Activated naive CD8-positive, alpha-beta T cell treated with anti-CD3 and anti-CD28 coated beads, Interleukin-2, amount 50 U/mL, for 24 hours (primary cell): ENCODE measurements around the gene BAAT.
A peak's percentile ranks its signal among the peaks of the same experiment; 100 is the strongest.
"Not testable (repeated sequence)": the region's sequence is repeated elsewhere in the genome, so short reads cannot be mapped to it uniquely, and the experiment has no call there.

Experiments
- ATAC-seq: fragments of 150-1000 bp; cut with Tn5 transposase; one replicate; pipeline ENCODE4 v1.10.0; 2021
- DNase-seq: peaks from one replicate; pipeline ENCODE4 v3.0.0; 2021
- H3K27ac Mint-ChIP-seq: one replicate; pipeline ENCODE4 v1.8.0; 2021; ENCODE audit warnings: mild to moderate bottlenecking, mixed read lengths
- H3K27me3 Mint-ChIP-seq: one replicate; pipeline ENCODE4 v1.8.0; 2021; ENCODE audit warnings: mixed read lengths
- H3K36me3 Mint-ChIP-seq: one replicate; pipeline ENCODE4 v1.8.0; 2021; ENCODE audit warnings: low read depth, mixed read lengths
- H3K4me1 Mint-ChIP-seq: one replicate; pipeline ENCODE4 v1.8.0; 2021; ENCODE audit warnings: mixed read lengths
- H3K4me3 Mint-ChIP-seq: one replicate; pipeline ENCODE4 v1.8.0; 2021; ENCODE audit warnings: mild to moderate bottlenecking, moderate library complexity, mixed read lengths
- H3K9me3 Mint-ChIP-seq: one replicate; pipeline ENCODE4 v1.8.0; 2021; ENCODE audit warnings: mixed read lengths

BAAT gene

GRCh38 chr9:101384873-101385536, at the start of gene BAAT:
Gene BAAT (minus strand): TSS chr9:101385006. CDS start chr9:101371404, 13,602 bp downstream.
- not testable (repeated sequence) for H3K4me3 Mint-ChIP-seq, H3K4me1 Mint-ChIP-seq, DNase-seq, H3K27me3 Mint-ChIP-seq, ATAC-seq
- peaks cover 36% of the 10 kb centered on the region for H3K36me3 Mint-ChIP-seq
- peak within 1 kb of the TSS; percentile 21 for H3K27ac Mint-ChIP-seq
- H3K9me3 Mint-ChIP-seq = peaks cover 11% of the 10 kb centered on the region

- Mint-ChIP-seq H3K27ac (no peak overlapping the region), H3K4me1 (no peaks in the 10 kb centered on the region), H3K4me3 (no peak overlapping the region), H3K36me3 (no peaks in the 10 kb centered on the region), H3K9me3 (no peaks in the 10 kb centered on the region), H3K27me3 (peaks cover 21% of the 10 kb centered on the region)
- DNase-seq (no peak), ATAC-seq (no peak)
These were observed 48.4 kb upstream of the BAAT start for GRCh38 chr9:101433229-101433628.

GRCh38 chr9:101432740-101433139, 47.9 kb upstream of the BAAT start:
- Mint-ChIP-seq H3K9me3 (no peaks in the 10 kb centered on the region), H3K4me1 (no peaks in the 10 kb centered on the region), H3K27ac (no peak overlapping the region), H3K4me3 (no peak overlapping the region), H3K36me3 (no peaks in the 10 kb centered on the region), H3K27me3 (peaks cover 21% of the 10 kb centered on the region)
- ATAC-seq (no peak), DNase-seq (no peak)

- Mint-ChIP-seq H3K36me3 (no peaks in the 10 kb centered on the region), H3K27ac (no peak overlapping the region), H3K4me1 (no peaks in the 10 kb centered on the region), H3K9me3 (no peaks in the 10 kb centered on the region), H3K27me3 (peaks cover 18% of the 10 kb centered on the region), H3K4me3 (no peak overlapping the region)
- no peak for ATAC-seq
- no peak for DNase-seq
These were observed 47.4 kb upstream of the BAAT start for GRCh38 chr9:101432171-101432570.

GRCh38 chr9:101429736-101430135, 44.9 kb upstream of the BAAT start:
- ATAC-seq (no peak), DNase-seq (no peak)
- Mint-ChIP-seq H3K9me3 (no peaks in the 10 kb centered on the region), H3K27ac (no peak overlapping the region), H3K36me3 (no peaks in the 10 kb centered on the region), H3K4me1 (no peaks in the 10 kb centered on the region), H3K4me3 (no peak overlapping the region), H3K27me3 (peaks cover 12% of the 10 kb centered on the region)

- DNase-seq = no peak
- H3K4me1 Mint-ChIP-seq = no peaks in the 10 kb centered on the region
- no peak for ATAC-seq
These were observed 44.1 kb upstream of the BAAT start for GRCh38 chr9:101428909-101429308.

GRCh38 chr9:101427957-101428655, 43.3 kb upstream of the BAAT start:
- Mint-ChIP-seq H3K4me1 (no peaks in the 10 kb centered on the region), H3K4me3 (no peak overlapping the region), H3K9me3 (peaks cover 14% of the 10 kb centered on the region), H3K27me3 (peaks cover 12% of the 10 kb centered on the region), H3K36me3 (no peaks in the 10 kb centered on the region), H3K27ac (no peak overlapping the region)
- DNase-seq (no peak), ATAC-seq (no peak)

More at GRCh38 chr9:101428909-101429308, 44.1 kb upstream of the BAAT start:
- Mint-ChIP-seq H3K9me3 (peaks cover 6% of the 10 kb centered on the region), H3K27me3 (peaks cover 12% of the 10 kb centered on the region), H3K4me3 (no peak overlapping the region), H3K36me3 (no peaks in the 10 kb centered on the region), H3K27ac (no peak overlapping the region)

- ATAC-seq (no peak), DNase-seq (no peak)
- Mint-ChIP-seq H3K36me3 (no peaks in the 10 kb centered on the region), H3K27me3 (peaks cover 12% of the 10 kb centered on the region), H3K4me3 (no peak overlapping the region), H3K9me3 (peaks cover 15% of the 10 kb centered on the region), H3K27ac (no peak overlapping the region), H3K4me1 (no peaks in the 10 kb centered on the region)
These were observed 42.6 kb upstream of the BAAT start for GRCh38 chr9:101427358-101427757.

- Mint-ChIP-seq H3K4me1 (no peaks in the 10 kb centered on the region), H3K27me3 (peaks cover 3% of the 10 kb centered on the region), H3K4me3 (no peak overlapping the region), H3K36me3 (peaks cover 7% of the 10 kb centered on the region), H3K27ac (no peak overlapping the region), H3K9me3 (peaks cover 42% of the 10 kb centered on the region)
- no peak for ATAC-seq
- DNase-seq = no peak
These were observed 36.9 kb upstream of the BAAT start for GRCh38 chr9:101421653-101422065.

- no peaks in the 10 kb centered on the region for H3K4me1 Mint-ChIP-seq
- peaks cover 9% of the 10 kb centered on the region for H3K36me3 Mint-ChIP-seq
- DNase-seq = no peak
- H3K27me3 Mint-ChIP-seq = no peaks in the 10 kb centered on the region
- no peak for ATAC-seq
- H3K9me3 Mint-ChIP-seq = peaks cover 49% of the 10 kb centered on the region
- H3K4me3 Mint-ChIP-seq = no peak overlapping the region
- H3K27ac Mint-ChIP-seq = no peak overlapping the region
These were observed 35.1 kb upstream of the BAAT start for GRCh38 chr9:101419863-101420262.

- DNase-seq (no peak), ATAC-seq (no peak)
- H3K27me3 Mint-ChIP-seq = no peaks in the 10 kb centered on the region
- no peak overlapping the region for H3K4me3 Mint-ChIP-seq
- H3K27ac Mint-ChIP-seq = no peak overlapping the region
- H3K36me3 Mint-ChIP-seq = peaks cover 14% of the 10 kb centered on the region
- peaks cover 49% of the 10 kb centered on the region for H3K9me3 Mint-ChIP-seq
- no peaks in the 10 kb centered on the region for H3K4me1 Mint-ChIP-seq
These were observed 34.0 kb upstream of the BAAT start for GRCh38 chr9:101418518-101419430.

GRCh38 chr9:101417977-101418376, 33.2 kb upstream of the BAAT start:
- Mint-ChIP-seq H3K27ac (no peak overlapping the region), H3K36me3 (peaks cover 19% of the 10 kb centered on the region), H3K4me1 (no peaks in the 10 kb centered on the region), H3K27me3 (no peaks in the 10 kb centered on the region), H3K4me3 (no peak overlapping the region), H3K9me3 (peaks cover 50% of the 10 kb centered on the region)
- DNase-seq (no peak), ATAC-seq (no peak)

- no peak overlapping the region for H3K4me3 Mint-ChIP-seq
- no peak overlapping the region for H3K27ac Mint-ChIP-seq
- peaks cover 54% of the 10 kb centered on the region for H3K9me3 Mint-ChIP-seq
- H3K4me1 Mint-ChIP-seq = no peaks in the 10 kb centered on the region
- ATAC-seq = no peak
- H3K27me3 Mint-ChIP-seq = no peaks in the 10 kb centered on the region
- H3K36me3 Mint-ChIP-seq = peaks cover 23% of the 10 kb centered on the region
- DNase-seq = no peak
These were observed 32.6 kb upstream of the BAAT start for GRCh38 chr9:101417389-101417788.

- Mint-ChIP-seq H3K4me3 (no peak overlapping the region), H3K9me3 (peaks cover 59% of the 10 kb centered on the region), H3K27ac (no peak overlapping the region), H3K27me3 (no peaks in the 10 kb centered on the region), H3K4me1 (no peaks in the 10 kb centered on the region), H3K36me3 (peaks cover 35% of the 10 kb centered on the region)
- no peak for ATAC-seq
- no peak for DNase-seq
These were observed 30.8 kb upstream of the BAAT start for GRCh38 chr9:101415578-101415977.
